GM12878 (cell line): ENCODE measurements around the gene RAD51B. TPM values are rescaled to one million over a fixed set of nuclear protein-coding genes. Genes with fewer than 3 reads are reported as not detected.

Source experiments
- ATAC-seq: fragments of 200-7000 bp; cut with Tn5 transposase; 3 replicates; pipeline ENCODE4 v1.9.1; 2020; ENCODE audit warnings: mild to moderate bottlenecking, moderate library complexity
- BruUV-seq: library from RNA; stranded (reverse); fragments of 400-500 nt; replicated peaks from 2 replicates; lab custom pipeline; 2021; lab: Mats Ljungman, UMichigan
- CTCF ChIA-PET: fragments of 300-600 bp; sonication (Branson Sonifier 250); formaldehyde crosslinking; extraction: SDS; loops from one replicate; lab custom pipeline; 2021; ENCODE audit warnings: inconsistent platforms; lab: Yijun Ruan, JAX
- POLR2A ChIA-PET: fragments of 350-600 bp; formaldehyde crosslinking; extraction: SDS; loops from one replicate; lab custom pipeline; 2021; ENCODE audit warnings: inconsistent platforms; lab: Charles Lee
- RAD21 ChIA-PET: fragments of 300-600 bp; sonication (Branson Sonifier 250); formaldehyde crosslinking; loops from one replicate; lab custom pipeline; 2023; ENCODE audit warnings: antibody characterized with exemption; ENCODE audit not compliant: unreplicated experiment; lab: Charles Lee
- SMC1A ChIA-PET: fragments of 300-600 bp; sonication (Branson Sonifier 250); formaldehyde crosslinking; loops from one replicate; lab custom pipeline; 2023; ENCODE audit not compliant: unreplicated experiment, uncharacterized antibody; lab: Charles Lee
- DNase-seq: peaks from one replicate; pipeline ENCODE4 v3.0.0-alpha.2; 2011; ENCODE audit warnings: low read depth, low spot score
- FAIRE-seq: peaks from 3 replicates; lab custom pipeline; 2011; peaks lifted over from hg19 to GRCh38; lab: Jason Lieb, UNC
- H2AFZ ChIP-seq: 2 replicates; pipeline ENCODE4 v1.6.0; 2011; ENCODE audit warnings: low read depth, low read length, control low read depth; ENCODE audit not compliant: control insufficient read depth
- H3K27ac ChIP-seq: 2 replicates; pipeline ENCODE4 v1.5.1; 2011; ENCODE audit warnings: control low read depth; ENCODE audit not compliant: control insufficient read depth, insufficient read depth
- H3K27me3 ChIP-seq, 2 experiments: replicated peaks in 1 of 2; 2 replicates each; pipeline versions ENCODE4 v1.6.0 to v1.6.1; 2011; ENCODE audit warnings: low read length in 1 of 2; ENCODE audit not compliant: control insufficient read depth in 2 of 2, insufficient read depth in 2 of 2
- H3K36me3 ChIP-seq, 2 experiments: 2 replicates each; pipeline ENCODE4 v1.5.1; 2011; ENCODE audit warnings: low read length in 1 of 2; ENCODE audit not compliant: control insufficient read depth in 2 of 2, insufficient read depth in 2 of 2
- H3K4me1 ChIP-seq: 2 replicates; pipeline ENCODE4 v1.6.1; 2011; ENCODE audit warnings: mild to moderate bottlenecking, low read length, moderate library complexity, mixed read lengths; ENCODE audit not compliant: control insufficient read depth, insufficient read depth
- H3K4me2 ChIP-seq: 2 replicates; pipeline ENCODE4 v1.6.0; 2011; ENCODE audit warnings: control low read depth; ENCODE audit not compliant: control insufficient read depth, insufficient read depth
- H3K4me3 ChIP-seq: fragments of 200-600 bp; sonication (generic); 2 replicates; pipeline ENCODE4 v1.5.1; 2016
- H3K79me2 ChIP-seq: 2 replicates; pipeline ENCODE4 v1.6.0; 2011; ENCODE audit warnings: low read length; ENCODE audit not compliant: control insufficient read depth, insufficient read depth
- H3K9ac ChIP-seq: 2 replicates; pipeline ENCODE4 v1.8.0; 2011; ENCODE audit warnings: low read length, control low read depth, mixed read lengths; ENCODE audit not compliant: control insufficient read depth, insufficient read depth
- H3K9me3 ChIP-seq: replicated peaks from 3 replicates; pipeline ENCODE4 v1.5.1; 2011; ENCODE audit warnings: mild to moderate bottlenecking, low read length; ENCODE audit not compliant: control insufficient read depth, insufficient read depth
- H4K20me1 ChIP-seq: 2 replicates; pipeline ENCODE4 v1.6.0; 2011; ENCODE audit not compliant: control insufficient read depth, insufficient read depth
- CREM ChIP-seq: IDR thresholded peaks from 2 replicates; pipeline ENCODE4 v1.6.1; 2014; ENCODE audit warnings: antibody characterized with exemption, low read depth
- IKZF1 ChIP-seq: fragments of 450-650 bp; conservative IDR thresholded peaks from 2 replicates; pipeline ENCODE4 v1.6.1; 2017; ENCODE audit warnings: antibody characterized with exemption, mild to moderate bottlenecking
- IRF3 ChIP-seq: fragments of 450-650 bp; IDR thresholded peaks from 2 replicates; pipeline ENCODE4 v1.6.1; 2014; ENCODE audit warnings: mild to moderate bottlenecking
- MEF2B ChIP-seq: fragments of 450-650 bp; IDR thresholded peaks from 2 replicates; pipeline ENCODE4 v1.6.1; 2018; ENCODE audit warnings: mild to moderate bottlenecking, moderate library complexity; ENCODE audit not compliant: partially characterized antibody, poor library complexity, severe bottlenecking
- NFXL1 ChIP-seq: fragments of 450-650 bp; IDR thresholded peaks from 2 replicates; pipeline ENCODE4 v1.6.1; 2017; ENCODE audit warnings: antibody characterized with exemption, mild to moderate bottlenecking, borderline replicate concordance
- PAX5 ChIP-seq: IDR thresholded peaks from 2 replicates; pipeline ENCODE4 v1.6.1; 2011; ENCODE audit warnings: low read depth, low read length, borderline replicate concordance
- RAD21 ChIP-seq: IDR thresholded peaks from 2 replicates; pipeline ENCODE4 v1.6.1; 2011; ENCODE audit warnings: mild to moderate bottlenecking, low read depth, low read length, moderate library complexity; ENCODE audit not compliant: insufficient read depth
- RELB ChIP-seq: fragments of 450-650 bp; IDR thresholded peaks from 2 replicates; pipeline ENCODE4 v1.6.1; 2017; ENCODE audit warnings: low read depth, mild to moderate bottlenecking, moderate library complexity
- TBL1XR1 ChIP-seq: IDR thresholded peaks from 2 replicates; pipeline ENCODE4 v1.6.1; 2012; ENCODE audit warnings: low read depth, low read length, improper control_type of control experiment
- YY1 ChIP-seq: IDR thresholded peaks from 2 replicates; pipeline ENCODE4 v1.6.1; 2011; ENCODE audit warnings: low read depth, mild to moderate bottlenecking, low read length
- ZNF592 ChIP-seq: fragments of 450-650 bp; IDR thresholded peaks from 2 replicates; pipeline ENCODE4 v1.6.1; 2017; ENCODE audit warnings: mild to moderate bottlenecking, moderate library complexity
- WGBS: methylation state at CpG from one replicate; pipeline ENCODE4 v1.1.6; 2016; ENCODE audit warnings: low lambda C conversion rate; ENCODE audit not compliant: insufficient replicate concordance, insufficient coverage; ENCODE audit errors: missing lambda C conversion rate; 5-methylcytosine and 5-hydroxymethylcytosine counted together
- in situ Hi-C: fragments of 300-500 bp; cut with MboI; formaldehyde crosslinking; loops from 9 replicates; pipeline ENCODE4 v1.14.3; 2018; ENCODE audit warnings: mixed read lengths
- intact Hi-C: fragments of 100-400 bp; cut with micrococcal nuclease; formaldehyde crosslinking; loops from one replicate; pipeline ENCODE4 v1.14.2; 2022; ENCODE audit not compliant: unreplicated experiment
- polyA plus RNA-seq, 11 experiments: library from polyadenylated mRNA; depleted of rRNA in 4 of 11; unstranded in 6 of 11; stranded (reverse) in 5 of 11; fragments of >200 nt; fragmentation: Nextera tagmentation in 4 of 11; fragmentation: Illumina TruSeq in 1 of 11; extraction: Ambion mirVana in 4 of 11; extraction: Trizol in 1 of 11; gene quantifications; 1 replicate in 1 of 11; 2 replicates in 10 of 11; pipeline versions ENCODE4 v1.2.1 to v1.2.3, GENCODE V29; 2011 to 2016; ENCODE audit warnings: inconsistent platforms in 2 of 11, missing spikeins in 2 of 11, low read depth in 1 of 11
- total RNA-seq, 4 experiments: library from RNA; depleted of rRNA in 3 of 4; stranded (reverse); fragments of >200 nt in 3 of 4; fragmentation: Illumina TruSeq in 1 of 4; extraction: Trizol in 1 of 4; gene quantifications; 2 replicates each; pipeline versions ENCODE4 v1.2.1 to v1.2.3, GENCODE V29; 2013 to 2021
- TF ChIP-seq, protein P1 (sequence below): fragments of 450-650 bp; IDR thresholded peaks from 2 replicates; pipeline ENCODE4 v1.6.1; 2017; ENCODE audit warnings: mild to moderate bottlenecking
- TF ChIP-seq, protein P2 (sequence below): fragments of 450-650 bp; IDR thresholded peaks from 2 replicates; pipeline ENCODE4 v1.6.1; 2016; ENCODE audit warnings: mild to moderate bottlenecking

The RAD51B gene
- total and polyA plus RNA-seq, 10 of the 15 experiments (the other 5 are each of a cell fraction or from before 2014, with no cell fraction given), result 9.8 to 26.8 (median 21.3) TPM

- no peak for DNase-seq
- H4K20me1 ChIP-seq, result no peaks in the 10 kb centered on the region
- ChIA-PET CTCF (no interaction called here), POLR2A (no interaction called here), SMC1A (interaction anchor here (1.0 to 1.1 kb wide), 2 partner anchors 8 to 40 kb away, joined by 3 read pairs; no protein-coding TSS in a partner anchor), RAD21 (interaction anchor here (1.0 to 1.1 kb wide), 2 partner anchors 13 to 17 kb away, joined by 3 read pairs; no protein-coding TSS in a partner anchor)
- BruUV-seq, result no TSS peak
- WGBS, result 63% methylated on average over 10 of the region's 10 CpGs
- H3K9ac ChIP-seq, result no peak overlapping the region
- H3K9me3 ChIP-seq, result no peaks in the 10 kb centered on the region; the same call in 2 of the 3 replicates
- intact Hi-C loops, result no loop called here
- H3K79me2 ChIP-seq, result no peaks in the 10 kb centered on the region
- H3K4me3 ChIP-seq, result no peak overlapping the region
- no peaks in the 10 kb centered on the region for H3K27me3 ChIP-seq
- no peak for ATAC-seq
- TF ChIP-seq IKZF1, result no peak
- TF ChIP-seq MEF2B, result no peak
- no peak for TF ChIP-seq YY1
- TF ChIP-seq PAX5, result no peak
- no peak for TF ChIP-seq RAD21
- no peak for TF ChIP-seq IRF3
- TF ChIP-seq, protein P1, sequence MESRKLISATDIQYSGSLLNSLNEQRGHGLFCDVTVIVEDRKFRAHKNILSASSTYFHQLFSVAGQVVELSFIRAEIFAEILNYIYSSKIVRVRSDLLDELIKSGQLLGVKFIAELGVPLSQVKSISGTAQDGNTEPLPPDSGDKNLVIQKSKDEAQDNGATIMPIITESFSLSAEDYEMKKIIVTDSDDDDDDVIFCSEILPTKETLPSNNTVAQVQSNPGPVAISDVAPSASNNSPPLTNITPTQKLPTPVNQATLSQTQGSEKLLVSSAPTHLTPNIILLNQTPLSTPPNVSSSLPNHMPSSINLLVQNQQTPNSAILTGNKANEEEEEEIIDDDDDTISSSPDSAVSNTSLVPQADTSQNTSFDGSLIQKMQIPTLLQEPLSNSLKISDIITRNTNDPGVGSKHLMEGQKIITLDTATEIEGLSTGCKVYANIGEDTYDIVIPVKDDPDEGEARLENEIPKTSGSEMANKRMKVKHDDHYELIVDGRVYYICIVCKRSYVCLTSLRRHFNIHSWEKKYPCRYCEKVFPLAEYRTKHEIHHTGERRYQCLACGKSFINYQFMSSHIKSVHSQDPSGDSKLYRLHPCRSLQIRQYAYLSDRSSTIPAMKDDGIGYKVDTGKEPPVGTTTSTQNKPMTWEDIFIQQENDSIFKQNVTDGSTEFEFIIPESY, result no peak
- TF ChIP-seq, protein P2, sequence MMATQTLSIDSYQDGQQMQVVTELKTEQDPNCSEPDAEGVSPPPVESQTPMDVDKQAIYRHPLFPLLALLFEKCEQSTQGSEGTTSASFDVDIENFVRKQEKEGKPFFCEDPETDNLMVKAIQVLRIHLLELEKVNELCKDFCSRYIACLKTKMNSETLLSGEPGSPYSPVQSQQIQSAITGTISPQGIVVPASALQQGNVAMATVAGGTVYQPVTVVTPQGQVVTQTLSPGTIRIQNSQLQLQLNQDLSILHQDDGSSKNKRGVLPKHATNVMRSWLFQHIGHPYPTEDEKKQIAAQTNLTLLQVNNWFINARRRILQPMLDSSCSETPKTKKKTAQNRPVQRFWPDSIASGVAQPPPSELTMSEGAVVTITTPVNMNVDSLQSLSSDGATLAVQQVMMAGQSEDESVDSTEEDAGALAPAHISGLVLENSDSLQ, result no peak
- no peak for TF ChIP-seq TBL1XR1
- TF ChIP-seq CREM, result no peak
- TF ChIP-seq RELB, result no peak
- no peak for TF ChIP-seq NFXL1
- no peak for TF ChIP-seq ZNF592
- no peak overlapping the region for H3K27ac ChIP-seq
- in situ Hi-C loops, result no loop called here
- no peaks in the 10 kb centered on the region for H3K36me3 ChIP-seq
- no peak for FAIRE-seq
- no peaks in the 10 kb centered on the region for H3K4me1 ChIP-seq
- H3K4me2 ChIP-seq, result no peak overlapping the region
- no peak overlapping the region for H2AFZ ChIP-seq
Measured at GRCh38 chr14:68703093-68703492, 883.5 kb downstream of the RAD51B start.
